ENCODE measurements around the gene TMEM242. TPM values are rescaled to one million over a fixed set of nuclear protein-coding genes. Genes with fewer than 3 reads are reported as not detected.

TMEM242 gene
- total RNA-seq, 2 donors from 2014 or later = 10.8 to 11.7 TPM

DNA sequence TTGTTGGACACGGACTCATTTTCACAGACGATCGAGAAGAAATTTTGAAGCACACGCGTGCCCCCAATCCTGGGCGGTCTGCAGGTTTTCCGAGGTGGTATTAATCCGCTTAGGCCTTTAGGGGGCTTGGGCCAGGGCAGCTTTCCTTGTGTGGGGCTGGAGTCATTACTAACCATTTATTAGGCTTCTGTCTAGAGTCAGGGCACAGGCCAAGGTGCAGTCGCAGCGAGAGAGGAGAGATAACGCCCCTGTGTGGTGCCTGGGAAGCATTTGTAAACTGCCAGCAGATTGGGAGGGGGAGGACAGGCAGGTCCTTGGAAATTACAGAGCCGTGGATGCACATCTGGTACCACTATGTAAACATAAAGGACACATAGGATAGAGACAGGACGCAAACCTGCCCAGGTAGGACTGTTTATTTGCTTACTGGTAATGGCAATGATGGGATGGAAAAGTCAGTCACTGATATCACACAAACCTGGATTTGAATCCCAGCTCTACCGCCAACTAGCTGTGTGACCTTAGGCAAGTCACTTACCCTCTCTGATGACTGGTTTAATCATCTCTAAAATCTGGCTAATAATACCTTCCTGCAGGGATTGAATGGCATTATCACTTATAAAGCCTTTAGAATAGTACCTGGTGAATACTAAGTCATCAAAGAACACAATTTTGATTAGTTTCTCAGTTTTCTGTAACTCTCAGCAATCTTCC is 76.4 kb downstream of the TMEM242 start:
- DNase-seq = no peak
- Histone ChIP-seq H3K4me1 (ENCODE audit: control insufficient read depth, insufficient read depth, low read length) (no peaks in the 10 kb centered on the region), H3K9ac (ENCODE audit: extremely low read depth, low read length, poor library complexity, severe bottlenecking) (no peak overlapping the region), H3K27me3 (ENCODE audit: control insufficient read depth, insufficient read depth, low read length, poor library complexity, severe bottlenecking) (no peaks in the 10 kb centered on the region), H3K27ac (ENCODE audit: low read depth, low read length) (no peak overlapping the region), H3K4me3 (ENCODE audit: low read length) (no peak overlapping the region), H3K36me3 (ENCODE audit: control insufficient read depth, insufficient read depth, low read length) (no peaks in the 10 kb centered on the region), H3K9me3 (ENCODE audit: control insufficient read depth, low read length) (no peaks in the 10 kb centered on the region)
- Mint-ChIP-seq H3K27me3 (ENCODE audit: insufficient read depth) (peaks cover 13% of the 10 kb centered on the region), H3K9me3 (peaks cover 9% of the 10 kb centered on the region), H3K27ac (peak overlapping the region; percentile 13), H3K4me1 (peaks cover 14% of the 10 kb centered on the region), H3K4me3 (no peak overlapping the region), H3K36me3 (ENCODE audit: low read depth) (no peaks in the 10 kb centered on the region)
- WGBS, 2 experiments (ENCODE audit: insufficient coverage in 1 of 2, insufficient read length in 1 of 2) = 80 to 90% methylated on average over 5 to 14 of the region's 14 CpGs
- TF ChIP-seq, protein P1, sequence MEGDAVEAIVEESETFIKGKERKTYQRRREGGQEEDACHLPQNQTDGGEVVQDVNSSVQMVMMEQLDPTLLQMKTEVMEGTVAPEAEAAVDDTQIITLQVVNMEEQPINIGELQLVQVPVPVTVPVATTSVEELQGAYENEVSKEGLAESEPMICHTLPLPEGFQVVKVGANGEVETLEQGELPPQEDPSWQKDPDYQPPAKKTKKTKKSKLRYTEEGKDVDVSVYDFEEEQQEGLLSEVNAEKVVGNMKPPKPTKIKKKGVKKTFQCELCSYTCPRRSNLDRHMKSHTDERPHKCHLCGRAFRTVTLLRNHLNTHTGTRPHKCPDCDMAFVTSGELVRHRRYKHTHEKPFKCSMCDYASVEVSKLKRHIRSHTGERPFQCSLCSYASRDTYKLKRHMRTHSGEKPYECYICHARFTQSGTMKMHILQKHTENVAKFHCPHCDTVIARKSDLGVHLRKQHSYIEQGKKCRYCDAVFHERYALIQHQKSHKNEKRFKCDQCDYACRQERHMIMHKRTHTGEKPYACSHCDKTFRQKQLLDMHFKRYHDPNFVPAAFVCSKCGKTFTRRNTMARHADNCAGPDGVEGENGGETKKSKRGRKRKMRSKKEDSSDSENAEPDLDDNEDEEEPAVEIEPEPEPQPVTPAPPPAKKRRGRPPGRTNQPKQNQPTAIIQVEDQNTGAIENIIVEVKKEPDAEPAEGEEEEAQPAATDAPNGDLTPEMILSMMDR (conservative IDR thresholded peaks at IDR 0.05) = no peak

DNA sequence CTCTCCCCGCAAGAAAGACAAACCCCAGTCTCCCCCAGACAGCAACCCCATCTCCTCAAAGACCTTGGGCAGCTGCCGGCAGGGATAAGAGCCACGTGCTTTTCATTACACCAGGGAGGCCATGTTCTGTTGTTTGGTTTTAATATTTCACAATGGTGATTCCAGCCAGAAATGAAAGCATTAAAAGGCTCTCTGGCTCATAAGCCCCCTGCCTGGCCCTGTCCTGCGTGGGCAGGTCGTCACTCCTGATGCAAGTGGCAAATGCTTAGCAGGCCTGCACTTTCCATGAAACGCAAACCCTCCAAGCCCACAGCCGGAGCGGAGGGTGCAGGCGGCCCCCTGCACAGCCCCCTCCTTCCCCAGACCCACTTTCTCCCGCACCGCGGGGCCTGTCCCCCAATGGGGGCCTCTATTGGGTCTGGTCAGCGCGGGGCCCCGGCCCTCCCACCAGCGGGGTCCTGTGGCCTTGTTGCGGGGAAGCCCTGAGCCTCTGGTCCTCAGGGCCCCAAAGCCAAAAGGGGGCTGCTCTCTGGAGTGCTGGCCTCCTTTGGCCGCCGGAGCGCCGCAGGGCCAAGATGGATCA is 77.2 kb downstream of the TMEM242 start:
- Mint-ChIP-seq H3K4me1 (peaks cover 14% of the 10 kb centered on the region), H3K36me3 (ENCODE audit: low read depth) (no peaks in the 10 kb centered on the region), H3K4me3 (no peak overlapping the region), H3K27me3 (ENCODE audit: insufficient read depth) (peaks cover 15% of the 10 kb centered on the region), H3K9me3 (peaks cover 9% of the 10 kb centered on the region), H3K27ac (no peak overlapping the region)
- Histone ChIP-seq H3K4me1 (ENCODE audit: control insufficient read depth, insufficient read depth, low read length) (no peaks in the 10 kb centered on the region), H3K27ac (ENCODE audit: low read depth, low read length) (no peak overlapping the region), H3K4me3 (ENCODE audit: low read length) (no peak overlapping the region), H3K9ac (ENCODE audit: extremely low read depth, low read length, poor library complexity, severe bottlenecking) (no peak overlapping the region), H3K36me3 (ENCODE audit: control insufficient read depth, insufficient read depth, low read length) (no peaks in the 10 kb centered on the region), H3K9me3 (ENCODE audit: control insufficient read depth, low read length) (no peaks in the 10 kb centered on the region), H3K27me3 (ENCODE audit: control insufficient read depth, insufficient read depth, low read length, poor library complexity, severe bottlenecking) (no peaks in the 10 kb centered on the region)
- TF ChIP-seq, protein P1 (conservative IDR thresholded peaks at IDR 0.05) = no peak
- DNase-seq = no peak
- 95 to 98% methylated on average over 9 to 21 of the region's 21 CpGs for WGBS, 2 experiments (ENCODE audit: insufficient coverage in 1 of 2, insufficient read length in 1 of 2)

DNA sequence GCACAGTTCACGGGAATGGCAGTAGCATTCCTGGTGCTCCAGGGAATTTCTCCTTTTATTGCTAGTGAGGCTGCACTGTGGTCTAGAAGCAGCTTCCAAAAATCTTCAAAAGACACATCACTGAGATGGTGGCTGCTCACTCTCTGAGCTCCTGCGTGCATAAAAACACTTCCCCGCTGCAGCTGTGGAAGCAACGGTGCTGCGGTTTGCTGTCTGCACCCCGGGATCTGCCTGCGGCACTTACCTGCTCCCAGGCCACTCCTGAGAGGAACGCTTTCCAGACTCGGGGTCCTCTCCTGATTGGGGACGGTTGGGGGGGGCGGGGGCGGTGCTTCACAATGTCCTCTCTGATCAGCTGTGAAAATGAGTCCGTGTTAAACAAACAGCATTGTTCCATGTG is 77.9 kb downstream of the TMEM242 start:
- H3K4me3 Mint-ChIP-seq = no peak overlapping the region
- no peak overlapping the region for H3K27ac Mint-ChIP-seq
- H3K4me1 Mint-ChIP-seq = peaks cover 16% of the 10 kb centered on the region
- H3K27me3 Mint-ChIP-seq (ENCODE audit: insufficient read depth) = peaks cover 15% of the 10 kb centered on the region
- no peak overlapping the region for H3K9ac ChIP-seq (ENCODE audit: extremely low read depth, low read length, poor library complexity, severe bottlenecking)
- H3K36me3 ChIP-seq (ENCODE audit: control insufficient read depth, insufficient read depth, low read length) = no peaks in the 10 kb centered on the region
- H3K36me3 Mint-ChIP-seq (ENCODE audit: low read depth) = no peaks in the 10 kb centered on the region
- H3K9me3 Mint-ChIP-seq = peaks cover 9% of the 10 kb centered on the region
- no peak overlapping the region for H3K27ac ChIP-seq (ENCODE audit: low read depth, low read length)
- no peaks in the 10 kb centered on the region for H3K27me3 ChIP-seq (ENCODE audit: control insufficient read depth, insufficient read depth, low read length, poor library complexity, severe bottlenecking)
- no peaks in the 10 kb centered on the region for H3K4me1 ChIP-seq (ENCODE audit: control insufficient read depth, insufficient read depth, low read length)
- TF ChIP-seq, protein P1 (conservative IDR thresholded peaks at IDR 0.05) = no peak
- DNase-seq = no peak
- WGBS, 2 experiments (ENCODE audit: insufficient coverage in 1 of 2, insufficient read length in 1 of 2) = 81 to 86% methylated on average over 7 to 13 of the region's 13 CpGs
- H3K9me3 ChIP-seq (ENCODE audit: control insufficient read depth, low read length) = no peaks in the 10 kb centered on the region
- no peak overlapping the region for H3K4me3 ChIP-seq (ENCODE audit: low read length)
